ENCODE measurements around the gene CHRDL1.

The CHRDL1 gene

GRCh38 chrX:110743679-110744340 is 51.8 kb downstream of the CHRDL1 start:
- DNase-seq (ENCODE audit: low spot score), result no peak

DNA sequence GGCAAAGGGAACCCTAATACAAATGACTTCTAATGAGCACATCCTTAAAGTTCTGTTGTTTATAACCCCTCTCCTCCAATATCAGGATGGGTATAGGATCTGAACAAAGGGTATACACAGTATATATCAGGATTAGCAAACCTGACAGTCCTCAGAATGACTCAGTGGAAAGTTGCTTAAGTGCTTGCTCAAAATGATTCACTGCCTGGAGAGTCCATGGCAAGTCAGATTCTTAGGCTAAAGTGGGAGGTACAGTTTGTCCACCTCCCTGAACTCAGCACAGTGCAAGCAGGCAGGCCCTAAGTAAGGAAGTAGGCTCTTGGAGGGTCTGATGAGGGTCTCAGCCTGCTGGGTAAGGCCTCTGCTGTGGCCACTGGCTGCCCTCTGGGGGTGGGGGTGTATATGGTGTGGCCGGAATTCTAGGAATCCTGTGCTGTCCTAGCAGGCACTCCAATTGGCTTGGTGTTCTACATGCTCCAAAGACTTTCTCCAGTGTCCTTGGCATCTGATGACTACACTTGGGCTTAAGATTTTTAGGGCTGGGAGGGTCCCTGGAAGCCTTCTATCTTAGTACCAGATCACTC is 54.3 kb downstream of the CHRDL1 start:
- DNase-seq (ENCODE audit: low spot score), result no peak

DNA sequence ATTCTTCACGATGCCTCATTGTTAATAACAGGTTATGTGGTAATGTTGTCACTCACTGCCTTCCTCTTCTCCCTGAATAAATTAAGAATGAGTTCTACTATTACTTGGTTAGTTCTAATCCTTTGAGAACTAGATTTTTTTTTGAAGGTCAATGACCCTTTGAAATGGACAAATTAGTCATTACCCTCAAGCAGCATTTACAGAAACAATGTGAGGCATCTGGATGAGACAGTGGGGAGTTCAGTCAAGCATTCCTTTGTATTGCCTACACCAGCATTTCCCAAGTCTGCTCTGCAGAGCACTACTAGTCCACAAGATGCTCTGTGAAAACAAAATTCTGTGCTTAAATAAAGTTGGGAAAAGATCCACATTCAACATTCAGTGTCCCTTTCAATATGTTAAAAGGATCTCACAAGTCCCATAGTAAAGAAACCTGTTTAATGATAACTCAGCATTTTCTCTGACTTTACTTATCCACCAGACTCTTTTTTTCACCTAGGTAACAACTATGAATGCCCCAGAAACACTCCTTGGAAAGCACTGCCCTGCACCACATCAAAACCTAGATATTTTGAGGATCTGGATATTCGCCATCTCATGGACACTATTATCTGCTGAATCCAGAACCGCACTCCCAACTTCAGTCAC is 60.6 kb downstream of the CHRDL1 start:
- DNase-seq (ENCODE audit: low spot score), result no peak

GRCh38 chrX:110734271-110734670 is 61.3 kb downstream of the CHRDL1 start:
- DNase-seq (ENCODE audit: low spot score), result no peak

DNA sequence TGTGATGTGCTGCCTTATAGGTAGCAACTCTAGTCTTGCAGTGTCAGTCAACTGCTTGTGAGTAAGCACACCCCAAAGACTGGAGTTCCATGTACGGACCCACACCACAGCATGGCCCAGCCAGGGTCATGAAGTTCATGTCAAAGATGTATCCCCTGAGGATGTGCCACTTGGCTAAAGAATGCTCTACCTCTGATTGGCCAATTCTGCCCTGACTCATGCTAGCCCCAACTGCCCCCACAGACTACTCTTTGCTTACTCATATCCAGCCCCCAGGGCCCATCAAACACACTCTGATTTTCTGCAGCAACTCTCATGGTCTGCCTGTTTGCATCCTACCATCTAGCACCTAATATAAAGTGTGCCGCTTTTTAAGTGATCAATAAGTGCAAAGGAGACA is 62.5 kb downstream of the CHRDL1 start:
- DNase-seq (ENCODE audit: low spot score), result no peak

GRCh38 chrX:110732266-110732665 is 63.4 kb downstream of the CHRDL1 start:
- DNase-seq (ENCODE audit: low spot score), result no peak

DNA sequence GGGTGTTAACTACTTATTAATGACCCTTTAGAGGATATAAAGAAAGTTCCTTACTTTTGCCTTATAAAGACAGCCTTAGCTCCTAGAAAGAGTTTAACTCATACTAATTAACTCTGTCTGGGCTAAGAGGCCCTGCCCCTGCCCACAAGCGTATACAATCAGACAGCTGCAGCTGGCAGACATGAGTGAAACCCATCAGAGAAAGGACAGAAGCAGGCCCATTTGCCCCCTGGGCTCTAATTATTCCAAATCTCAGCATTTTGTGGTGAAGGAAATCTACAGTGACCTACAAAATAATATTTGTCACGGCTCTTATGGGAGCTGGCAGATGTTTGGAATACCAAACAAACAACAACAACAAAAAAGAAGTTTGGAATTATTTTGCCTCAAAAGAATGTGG is 71.8 kb downstream of the CHRDL1 start:
- no peak for DNase-seq (ENCODE audit: low spot score)

GRCh38 chrX:110722135-110722534 is 73.5 kb downstream of the CHRDL1 start:
- no peak for DNase-seq (ENCODE audit: low spot score)

DNA sequence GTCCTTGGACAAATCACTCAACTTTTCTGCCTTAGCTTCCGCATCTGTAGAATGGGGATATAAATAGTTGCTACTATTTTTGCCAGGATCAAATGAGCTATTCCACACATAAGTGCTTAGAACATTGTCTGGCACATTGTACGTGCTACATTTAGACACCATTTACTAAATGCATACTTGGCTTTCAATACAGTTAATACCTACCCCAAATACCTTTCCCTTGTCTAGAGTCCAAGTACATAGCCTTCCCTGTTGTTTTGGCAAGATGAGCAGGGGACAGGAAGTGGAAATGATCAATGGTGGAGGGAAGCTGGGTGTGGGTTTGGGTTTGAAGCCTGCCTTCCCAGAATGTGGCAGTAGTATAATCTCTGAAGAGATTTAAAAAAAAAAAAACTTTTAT is 82.0 kb downstream of the CHRDL1 start:
- DNase-seq (ENCODE audit: low spot score), result no peak

DNA sequence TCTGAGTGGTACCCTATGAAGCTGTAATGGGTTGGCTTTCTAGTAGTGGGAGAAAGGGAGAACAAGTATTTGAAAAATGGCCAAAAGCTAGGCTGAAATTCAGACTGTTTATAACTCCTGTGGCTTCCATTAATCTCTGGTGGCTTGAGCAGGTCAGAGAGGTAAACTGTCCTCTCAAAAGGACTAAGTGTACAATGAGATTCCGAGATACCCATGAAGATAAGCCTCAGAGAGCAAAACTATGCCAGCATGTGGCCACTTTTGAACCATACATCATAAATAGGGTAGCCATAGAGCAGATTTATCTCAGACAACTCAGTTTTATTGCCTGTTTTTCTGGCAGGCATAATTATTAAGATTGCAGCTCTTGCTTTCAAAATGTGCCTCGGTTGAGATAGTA is 89.2 kb downstream of the CHRDL1 start:
- no peak for DNase-seq (ENCODE audit: low spot score)

DNA sequence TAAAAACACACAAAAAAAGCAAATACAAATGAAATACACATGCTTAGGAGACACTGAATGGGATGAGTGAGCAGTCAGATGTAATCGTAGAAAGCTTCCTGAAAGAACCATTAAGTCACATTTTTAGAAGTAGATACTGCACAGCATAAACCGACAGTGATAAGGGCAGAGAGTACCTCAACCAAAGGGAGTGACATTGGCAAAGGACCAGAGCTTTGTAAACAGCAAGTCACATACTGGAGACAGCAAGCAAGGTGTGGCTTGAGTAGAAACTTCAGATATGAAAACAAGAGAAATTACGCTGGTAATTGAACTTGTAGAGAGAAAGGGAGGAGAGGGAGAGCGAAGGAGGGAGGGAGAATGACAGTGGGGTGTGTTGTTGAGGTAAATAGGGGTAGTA is 92.0 kb downstream of the CHRDL1 start:
- no peak for DNase-seq (ENCODE audit: low spot score)

DNA sequence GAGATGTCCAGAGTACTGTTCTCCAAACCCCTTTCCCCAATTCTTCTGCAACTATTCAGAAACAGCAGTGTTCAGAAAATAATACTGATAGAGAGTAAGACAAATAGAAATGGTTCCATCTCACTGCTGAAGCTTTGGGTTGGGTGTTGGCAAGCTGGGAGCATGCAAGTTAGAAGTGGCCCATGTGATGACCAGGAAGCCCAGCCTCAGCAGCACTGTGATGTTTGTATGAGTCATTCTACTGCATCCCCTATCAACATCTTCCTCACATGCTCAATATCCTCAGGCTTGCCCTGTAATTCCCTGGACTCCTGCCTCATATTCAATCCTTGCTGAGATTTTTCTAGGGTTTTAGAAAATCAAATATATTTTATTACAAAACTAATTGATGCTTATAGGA is 96.5 kb downstream of the CHRDL1 start:
- no peak for DNase-seq (ENCODE audit: low spot score)

DNA sequence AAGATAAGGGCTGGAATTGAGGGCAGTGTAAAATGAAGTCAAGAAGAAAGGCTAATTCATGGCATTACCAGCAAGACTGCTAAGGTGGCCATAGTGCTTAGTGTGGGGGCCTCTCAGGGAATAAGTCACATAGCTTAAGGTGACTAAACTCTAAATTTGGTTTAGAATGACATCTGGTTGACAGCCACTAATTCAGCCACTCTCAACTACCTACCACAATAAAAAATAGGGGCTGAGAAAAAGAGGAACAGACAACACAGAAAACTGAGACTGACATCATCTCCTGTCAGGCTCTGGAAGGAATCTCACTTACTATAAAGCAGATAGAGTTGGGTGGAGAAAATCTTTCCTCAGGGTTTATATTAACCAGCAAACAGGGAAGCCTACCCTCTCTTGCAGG is 96.9 kb downstream of the CHRDL1 start:
- DNase-seq (ENCODE audit: low spot score), result no peak

GRCh38 chrX:110692866-110693265 is 102.8 kb downstream of the CHRDL1 start:
- no peak for DNase-seq (ENCODE audit: low spot score)

DNA sequence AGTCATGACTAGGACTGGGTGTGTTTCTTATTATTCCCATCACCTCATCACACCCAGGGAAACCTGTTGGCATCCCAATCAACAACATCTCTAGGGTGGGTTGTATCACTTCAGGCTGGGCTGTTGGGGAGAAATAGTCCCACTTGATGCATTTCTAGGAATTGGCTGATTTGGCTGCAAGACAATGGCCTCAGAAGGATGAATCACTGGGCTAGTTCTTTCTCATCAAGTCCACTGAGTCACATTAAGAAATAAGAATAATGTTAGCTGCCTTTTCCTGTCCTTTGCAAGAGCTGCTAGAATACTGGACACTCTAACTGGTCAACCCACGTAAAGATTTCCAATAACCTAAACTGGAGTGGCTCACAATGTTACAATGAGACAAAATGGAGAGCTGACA is 104.2 kb downstream of the CHRDL1 start:
- no peak for DNase-seq (ENCODE audit: low spot score)

DNA sequence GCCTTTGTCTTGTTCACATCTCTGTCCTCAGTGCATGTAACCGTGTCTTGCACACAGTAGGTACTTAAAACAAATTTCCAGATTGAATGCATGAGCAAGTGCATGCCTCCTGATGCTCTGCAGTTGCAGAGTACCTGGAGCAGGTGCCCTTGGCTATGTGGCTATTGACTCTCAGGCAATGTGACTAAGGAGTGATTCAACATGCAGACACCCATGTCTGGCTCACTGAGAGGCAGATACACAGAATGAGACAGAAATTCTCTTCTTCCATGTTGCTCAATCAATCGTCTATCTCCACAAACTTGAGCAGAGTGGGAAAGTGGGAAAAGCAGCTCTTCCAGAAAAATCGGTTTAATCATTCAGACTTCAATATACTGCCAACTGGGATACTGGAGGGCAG is 111.0 kb downstream of the CHRDL1 start:
- DNase-seq (ENCODE audit: low spot score), result no peak

DNA sequence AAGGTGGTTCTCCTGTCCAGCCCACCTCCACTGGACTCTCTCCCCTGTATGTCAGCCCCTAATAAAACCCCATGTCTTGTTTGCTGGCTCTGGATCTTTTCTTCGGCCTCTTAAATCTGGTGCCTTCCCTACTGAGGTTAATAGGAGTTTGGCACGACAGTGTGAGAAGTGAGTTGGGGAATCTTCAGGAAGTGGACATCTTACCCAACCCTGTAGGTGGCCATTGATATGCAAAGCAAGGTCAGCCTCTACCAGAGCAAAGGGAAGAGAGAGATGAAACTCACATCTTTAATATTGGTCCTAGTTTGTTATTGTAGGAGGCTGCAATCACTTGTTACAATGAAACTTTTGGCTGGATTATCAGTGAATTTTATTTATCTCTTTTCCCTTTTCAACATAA is 111.7 kb downstream of the CHRDL1 start:
- DNase-seq (ENCODE audit: low spot score), result no peak

DNA sequence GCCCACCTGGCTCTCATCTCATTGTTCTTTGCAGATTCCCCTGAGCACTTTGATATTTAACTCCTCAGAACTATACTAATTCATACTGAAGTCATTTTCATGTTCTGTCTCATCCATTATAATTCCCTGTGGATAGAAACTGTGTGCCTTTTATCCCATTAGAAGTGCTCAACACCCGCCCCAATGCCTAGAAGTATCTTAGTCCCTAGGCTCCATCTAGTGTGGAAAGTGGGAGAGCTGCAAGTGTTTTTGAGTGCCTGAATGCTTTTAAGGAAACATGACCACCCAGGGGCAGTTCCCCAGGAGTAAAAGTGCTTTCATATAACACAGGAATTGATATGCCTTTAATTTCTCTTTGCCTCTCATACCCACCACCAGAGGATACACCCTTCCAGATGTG is 117.0 kb downstream of the CHRDL1 start:
- DNase-seq (ENCODE audit: low spot score), result no peak

- DNase-seq (ENCODE audit: low spot score), result no peak
Observed at GRCh38 chrX:110675886-110676285, 119.7 kb downstream of the CHRDL1 start.

DNA sequence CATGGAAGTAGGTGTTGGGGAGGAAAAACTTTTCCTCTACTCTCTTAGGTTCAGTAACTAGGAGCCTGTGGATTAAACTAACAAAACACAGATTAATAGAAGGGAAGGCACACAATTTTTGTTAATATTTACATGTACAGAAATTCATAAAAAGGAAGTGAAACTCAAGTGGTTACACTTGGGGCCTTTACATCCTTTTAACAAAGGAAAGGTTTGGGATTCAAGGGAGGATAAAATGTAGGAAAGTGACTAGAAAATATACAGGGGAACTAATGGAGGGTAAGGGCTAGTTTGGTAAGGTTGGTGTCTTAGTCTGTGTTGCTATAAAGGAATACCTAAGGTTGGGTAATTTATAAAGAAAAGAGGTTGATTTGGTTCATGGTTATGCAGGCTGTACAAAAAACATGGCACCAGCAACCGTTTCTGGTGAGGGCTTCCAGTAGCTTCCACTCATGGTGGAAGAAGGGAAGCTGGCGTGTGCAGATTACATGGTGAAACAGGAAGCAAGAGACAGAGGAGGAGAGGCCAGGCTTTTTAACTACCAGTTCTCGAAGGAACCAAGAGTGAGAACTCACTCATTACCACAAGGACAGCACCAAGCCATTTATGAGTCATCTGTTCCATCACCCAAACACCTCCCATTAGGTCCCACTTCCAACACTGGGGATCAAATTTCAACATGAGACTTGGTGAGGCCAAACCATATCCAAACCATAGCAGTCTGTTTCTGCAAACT is 124.4 kb downstream of the CHRDL1 start:
- DNase-seq (ENCODE audit: low spot score), result no peak

GRCh38 chrX:110669572-110669971 is 126.0 kb downstream of the CHRDL1 start:
- no peak for DNase-seq (ENCODE audit: low spot score)

DNA sequence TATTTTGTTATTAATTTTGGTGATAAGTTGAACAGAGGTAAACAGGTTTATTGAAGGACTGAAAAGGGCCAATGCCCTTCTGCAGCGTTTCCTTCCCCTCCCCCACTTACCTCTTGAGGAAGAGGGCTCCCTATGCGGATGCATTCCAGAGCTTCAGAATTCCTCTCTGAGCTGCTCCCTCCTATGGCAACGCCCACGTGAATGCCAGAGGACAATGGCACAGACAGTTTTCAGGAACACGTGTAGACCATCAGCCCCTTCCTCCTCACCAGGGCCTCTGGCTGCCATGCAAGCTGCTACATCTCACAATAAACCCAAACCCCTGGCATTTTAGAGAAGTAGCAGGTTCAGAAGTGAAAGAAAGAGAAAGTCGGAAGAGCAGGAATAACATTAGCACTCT is 127.9 kb downstream of the CHRDL1 start:
- no peak for DNase-seq (ENCODE audit: low spot score)
